HG03175 (cell line): ENCODE measurements around the gene CNTROB.

ENCODE experiments used
- ATAC-seq: cut with Tn5 transposase; IDR thresholded peaks from one replicate; pipeline ENCODE4 v1.9.1; 2021; ENCODE audit warnings: mild to moderate bottlenecking, moderate library complexity; ENCODE audit not compliant: unreplicated experiment

The CNTROB gene

DNA sequence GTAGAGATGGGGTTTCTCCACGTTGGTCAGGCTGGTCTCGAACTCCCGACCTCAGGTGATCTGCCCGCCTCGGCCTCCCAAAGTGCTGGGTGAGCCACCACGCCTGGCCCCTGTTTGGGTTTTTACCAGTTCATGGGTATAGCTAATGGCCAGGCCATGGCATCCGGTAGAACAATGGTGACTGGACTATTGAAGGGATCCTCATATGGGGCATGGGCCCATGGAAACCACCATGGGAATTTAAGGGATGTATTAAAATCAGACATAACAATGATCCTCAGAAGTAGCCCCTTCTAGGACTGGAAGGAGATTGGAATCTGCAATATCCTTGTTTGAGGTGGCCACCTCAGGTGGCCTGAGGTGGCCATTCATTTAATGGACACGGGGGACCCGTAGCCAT, 52.9 kb downstream of the CNTROB start:
- no peak for ATAC-seq

DNA sequence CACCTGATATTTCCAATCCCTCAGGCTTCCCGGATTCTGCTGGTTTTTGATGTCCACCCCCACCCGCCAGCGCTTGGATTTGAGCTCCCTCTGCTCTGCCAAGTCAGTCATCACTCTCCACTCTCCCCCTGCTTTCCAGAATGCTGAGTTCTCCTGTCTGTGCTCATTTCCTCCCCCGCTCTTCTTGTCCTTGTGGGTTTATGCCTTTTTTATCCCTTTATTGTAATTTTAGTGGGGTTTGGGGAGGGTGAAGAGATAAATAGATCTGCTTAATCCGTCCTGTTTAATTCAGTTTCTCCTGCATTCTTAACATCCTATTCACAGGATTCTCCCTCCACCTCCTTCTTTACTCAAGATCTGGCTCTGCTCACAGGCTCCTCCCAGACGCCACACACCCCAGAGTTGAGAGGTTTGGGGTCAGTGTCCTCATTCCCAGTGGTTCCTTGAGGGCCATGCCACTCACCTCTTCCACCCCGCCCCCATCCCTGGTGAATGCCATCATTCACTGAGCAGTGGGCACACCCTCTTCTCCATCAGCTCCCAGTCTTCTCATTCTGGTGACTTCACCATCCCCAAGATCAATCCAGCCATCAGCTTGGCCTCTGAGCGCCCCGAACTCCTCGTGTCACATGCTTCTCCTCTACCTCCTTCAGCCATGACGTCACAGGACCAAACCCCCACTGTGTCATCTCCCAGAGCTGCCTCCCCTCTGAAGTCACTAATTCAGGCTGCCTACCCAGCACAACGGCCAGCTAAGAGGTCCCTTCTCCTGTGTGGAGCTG, 55.3 kb downstream of the CNTROB start:
- ATAC-seq = no peak

DNA sequence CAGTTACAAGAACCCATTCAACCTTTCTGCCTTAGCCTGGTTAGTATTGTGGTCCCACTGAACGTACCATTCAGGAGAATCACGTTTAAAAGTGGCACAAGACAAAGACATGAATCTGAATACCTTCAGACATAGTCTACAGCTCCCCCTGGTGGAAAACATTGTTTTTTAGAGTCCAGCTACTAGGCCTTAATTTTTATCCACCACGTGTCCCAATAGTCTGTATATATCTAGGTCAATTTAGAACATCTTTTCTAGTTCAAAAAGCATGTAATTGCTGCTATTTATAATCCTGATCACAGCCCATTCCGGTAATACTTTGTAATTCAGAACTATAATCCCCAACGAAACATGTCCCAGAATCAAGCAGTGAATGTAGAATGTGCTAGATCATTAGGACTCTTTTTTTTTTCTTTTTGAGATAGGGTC, 56.8 kb downstream of the CNTROB start:
- ATAC-seq = no peak

DNA sequence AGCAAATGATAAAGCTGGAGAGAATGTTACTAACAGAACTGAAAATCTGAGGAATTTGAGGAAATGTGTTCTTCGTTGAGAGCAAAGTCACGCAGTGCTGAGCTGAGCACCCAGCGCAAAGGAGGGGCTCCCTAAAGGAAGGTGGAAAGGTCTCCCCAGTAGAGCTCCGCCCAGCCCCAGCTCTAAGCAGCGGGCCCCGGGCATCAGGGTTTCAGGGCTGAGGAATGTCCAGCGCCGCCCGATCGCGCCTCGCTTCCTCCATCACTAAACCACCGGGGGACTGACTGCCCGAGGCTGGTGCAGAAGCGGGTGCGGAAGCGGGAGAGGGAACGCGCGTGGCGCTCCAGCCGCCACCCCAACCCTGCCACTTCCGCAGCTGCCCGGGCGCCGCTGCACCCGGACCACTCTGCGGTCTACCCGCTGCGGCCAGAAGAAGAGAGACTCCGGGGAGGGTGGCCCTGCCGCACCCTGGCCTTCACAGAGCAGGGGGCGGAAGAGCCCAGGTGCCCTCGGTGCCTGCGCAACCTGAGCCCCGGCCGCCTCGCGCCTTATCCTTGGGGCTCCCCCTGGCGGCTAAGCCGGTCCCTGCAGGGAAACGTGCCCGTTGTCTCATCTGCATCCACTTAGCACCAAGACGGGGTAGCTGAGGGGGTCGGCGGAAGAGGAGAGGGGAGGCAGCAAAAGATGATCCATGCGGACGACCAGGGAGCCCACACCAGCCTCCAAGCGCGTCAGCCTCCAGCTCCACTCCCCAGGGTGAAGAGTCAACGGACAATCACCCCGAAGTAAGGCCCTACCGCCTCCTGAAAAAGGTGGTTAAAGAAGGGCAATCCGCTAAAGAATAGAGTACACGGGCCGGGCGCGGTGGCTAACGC, 58.0 kb downstream of the CNTROB start:
- peak; percentile 80 for ATAC-seq

DNA sequence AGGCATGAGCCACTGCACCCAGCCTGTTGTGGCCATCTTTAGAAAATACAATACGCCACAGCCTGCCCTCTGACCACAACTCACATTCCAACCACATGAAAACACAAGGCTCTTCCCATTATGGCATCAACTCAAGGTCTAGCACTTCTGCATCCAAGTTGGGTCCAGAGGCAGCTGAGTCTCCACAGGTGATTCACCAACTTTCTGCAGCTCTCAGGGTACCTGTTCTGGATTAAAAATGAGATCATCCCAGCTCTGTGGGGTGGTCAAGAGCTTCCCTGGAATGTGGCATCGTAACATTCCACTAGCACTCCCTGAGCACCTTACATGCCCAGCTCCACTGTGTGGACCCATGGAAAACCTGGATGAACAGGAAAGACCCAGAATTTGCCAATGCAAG, 60.5 kb downstream of the CNTROB start:
- ATAC-seq = no peak

DNA sequence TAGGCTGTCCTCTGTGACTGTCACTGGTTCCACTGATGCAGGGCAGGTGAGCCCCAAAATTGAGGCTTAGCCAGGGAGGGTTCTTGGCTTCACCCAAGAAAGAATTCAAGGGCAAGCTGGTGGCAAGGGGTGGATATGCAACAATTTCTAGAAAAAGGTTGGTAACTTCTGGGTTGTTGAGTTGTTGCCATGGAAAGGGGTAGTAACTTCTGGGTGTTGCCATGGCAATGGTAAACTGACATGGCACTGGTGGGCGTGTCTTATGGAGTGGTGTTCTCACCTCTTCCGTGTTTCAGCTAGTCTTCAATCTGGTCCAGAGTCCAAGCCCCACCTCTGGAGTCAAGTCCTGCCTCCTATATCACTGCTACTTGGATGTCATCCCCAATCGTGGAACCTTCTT, 60.9 kb downstream of the CNTROB start:
- no peak for ATAC-seq

DNA sequence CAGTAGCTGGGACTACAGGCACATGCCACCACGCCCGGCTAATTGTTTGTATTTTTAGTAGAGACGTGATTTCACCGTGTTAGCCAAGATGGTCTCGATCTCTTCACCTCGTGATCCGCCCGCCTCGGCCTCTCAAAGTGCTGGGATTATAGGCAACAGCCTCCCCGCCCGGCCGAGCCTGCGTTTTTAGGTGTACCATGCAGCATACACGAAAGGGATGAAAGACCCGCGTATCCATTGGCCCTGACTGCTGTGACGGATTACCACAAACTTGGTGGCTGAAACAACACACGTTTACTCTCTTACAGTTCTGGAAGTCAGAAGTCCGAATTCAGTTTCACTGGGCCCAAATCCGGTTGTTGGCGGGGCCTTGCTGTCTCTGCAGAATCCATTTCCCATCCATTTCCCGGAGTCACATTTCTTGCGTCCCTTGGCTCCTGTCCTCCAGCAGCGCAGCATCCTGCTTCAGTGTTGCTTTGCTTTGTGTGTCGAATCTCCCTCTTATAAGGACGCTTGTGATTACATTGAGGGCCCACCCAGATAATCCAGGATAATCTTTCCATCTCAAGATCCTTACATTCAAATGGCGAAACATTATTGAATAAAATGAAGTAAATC, 62.1 kb downstream of the CNTROB start:
- no peak for ATAC-seq

DNA sequence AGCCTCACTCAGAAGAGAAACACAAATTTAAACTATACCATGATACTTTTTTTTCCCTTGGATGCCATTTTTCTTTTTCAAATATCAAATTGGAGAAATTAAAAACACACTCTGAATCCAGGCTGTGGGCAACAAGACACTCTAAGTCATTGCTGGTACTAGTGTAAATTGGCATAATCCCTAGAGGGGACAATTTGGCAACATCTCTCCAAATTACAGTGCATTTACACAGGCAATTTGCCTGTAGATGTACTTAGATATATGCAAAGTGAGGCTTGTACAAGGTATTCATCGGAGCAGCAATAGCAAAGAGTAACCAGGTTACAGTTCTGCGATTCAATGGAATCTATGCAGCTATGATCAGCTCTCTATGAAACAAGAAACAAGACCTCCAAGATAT, 63.7 kb downstream of the CNTROB start:
- no peak for ATAC-seq

DNA sequence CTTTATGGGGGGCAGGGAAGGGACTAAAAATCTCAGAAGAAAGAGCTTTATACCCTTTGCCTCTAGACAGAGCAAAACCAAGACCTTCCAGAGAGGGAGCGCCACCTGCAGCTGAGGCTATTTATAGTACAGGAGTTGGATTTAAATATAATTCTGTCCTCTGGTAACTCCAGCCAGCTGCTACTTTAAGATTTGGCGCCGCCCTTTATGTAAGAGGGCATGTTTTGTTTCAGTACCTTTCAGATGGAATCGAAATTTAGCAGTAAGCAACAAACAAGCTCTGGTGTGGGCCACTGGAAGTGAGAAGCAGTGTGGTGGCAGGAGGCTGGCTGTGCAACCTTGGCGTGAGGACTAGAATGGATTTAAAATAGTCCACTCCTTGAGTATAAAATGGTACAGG, 65.2 kb downstream of the CNTROB start:
- no peak for ATAC-seq
